Iris pigment epithelial cell (primary cell): ENCODE data around the gene SAMD4A.

Experiments used
- DNase-seq: peaks from one replicate; pipeline ENCODE4 v3.0.0-alpha.2; 2011; ENCODE audit warnings: low read depth

The SAMD4A gene

GRCh38 chr14:54660604-54661111, 93.7 kb downstream of the SAMD4A start:
- DNase-seq, result no peak

- DNase-seq, result no peak
Measured at GRCh38 chr14:54662491-54663133, 95.7 kb downstream of the SAMD4A start.

- DNase-seq, result no peak
Measured at GRCh38 chr14:54664961-54665360, 98.0 kb downstream of the SAMD4A start.

GRCh38 chr14:54665946-54666345, 99.0 kb downstream of the SAMD4A start:
- no peak for DNase-seq

- DNase-seq, result no peak
Measured at GRCh38 chr14:54667026-54667744, 100.3 kb downstream of the SAMD4A start.

- DNase-seq, result no peak
Measured at GRCh38 chr14:54667764-54668163, 100.8 kb downstream of the SAMD4A start.

- peak; percentile 87 for DNase-seq
Measured at GRCh38 chr14:54669721-54670561, 103.0 kb downstream of the SAMD4A start.

- DNase-seq, result no peak
Measured at GRCh38 chr14:54671537-54671936, 104.6 kb downstream of the SAMD4A start.

- no peak for DNase-seq
Measured at GRCh38 chr14:54672181-54672580, 105.3 kb downstream of the SAMD4A start.

GRCh38 chr14:54672688-54673087, 105.8 kb downstream of the SAMD4A start:
- no peak for DNase-seq

- DNase-seq, result peak; percentile 75
Measured at GRCh38 chr14:54673193-54674045, 106.5 kb downstream of the SAMD4A start.

GRCh38 chr14:54674046-54674741, 107.3 kb downstream of the SAMD4A start:
- no peak for DNase-seq

GRCh38 chr14:54675236-54676128, 108.6 kb downstream of the SAMD4A start:
- no peak for DNase-seq

- DNase-seq, result peak; percentile 96
Measured at GRCh38 chr14:54676812-54677708, 110.1 kb downstream of the SAMD4A start.

GRCh38 chr14:54680651-54681050, 113.7 kb downstream of the SAMD4A start:
- peak; percentile 46 for DNase-seq

- peak; percentile 73 for DNase-seq
Measured at GRCh38 chr14:54681811-54682261, 114.9 kb downstream of the SAMD4A start.

- peak; percentile 63 for DNase-seq
Measured at GRCh38 chr14:54682578-54682977, 115.7 kb downstream of the SAMD4A start.

- DNase-seq, result peak; percentile 87
Measured at GRCh38 chr14:54683882-54684794, 117.2 kb downstream of the SAMD4A start.
